ENCODE results near the gene WNT9A.
"Not testable (repeated sequence)": the region's sequence is repeated elsewhere in the genome, so short reads cannot be mapped to it uniquely, and the experiment has no call there.

WNT9A gene

DNA sequence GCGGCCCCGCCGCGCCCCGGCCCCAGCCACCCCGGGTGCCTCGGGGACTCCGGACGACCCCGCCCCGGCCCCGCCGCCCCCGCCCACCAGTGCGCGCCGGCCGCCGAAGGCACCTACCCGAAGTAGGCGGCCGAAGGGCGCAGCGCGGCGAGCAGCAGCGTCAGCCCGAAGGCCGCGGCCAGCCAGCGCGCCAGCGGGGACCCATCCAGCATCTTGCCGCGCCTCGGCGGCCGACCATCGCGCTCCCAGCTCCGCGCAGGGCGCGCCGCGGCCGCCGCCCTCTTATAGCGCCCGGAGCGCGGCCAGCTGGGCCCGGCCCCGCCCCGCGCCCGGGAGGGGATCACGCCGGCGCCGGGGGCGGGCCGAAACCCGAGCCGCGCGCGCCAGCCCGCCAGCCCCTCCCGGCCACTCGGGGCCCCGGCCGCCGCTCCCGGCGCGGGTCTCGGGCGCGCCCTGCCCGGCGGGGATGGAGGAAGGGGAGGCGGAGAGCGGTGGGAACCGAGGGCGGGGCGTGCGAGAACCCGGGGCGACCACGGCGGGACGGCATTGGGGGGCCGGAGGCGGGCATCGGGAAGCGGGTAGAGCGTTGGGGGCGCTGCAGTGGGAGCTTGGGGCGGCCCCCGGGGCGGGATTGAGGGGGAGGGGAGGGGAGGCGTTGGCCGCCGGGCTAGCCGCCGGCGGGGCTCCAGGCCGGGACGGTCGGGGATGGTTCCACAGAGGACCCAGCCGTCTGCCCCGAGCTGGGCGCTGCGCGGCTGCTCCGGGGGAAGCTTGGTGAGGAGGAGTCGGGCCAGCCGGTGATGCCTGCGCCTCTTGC is at the start of gene WNT9A:
Gene WNT9A (minus strand): TSS at position 257 of the 817 bp plus-strand sequence. CDS start 45 bp downstream, at position 212.
- Histone ChIP-seq H3K4me1 (ENCODE audit: insufficient read depth, low read length) (peaks cover 4% of the 10 kb centered on the region; the same call in 1 of the 2 replicates), H3K27me3 (ENCODE audit: insufficient read depth, low read length) (peaks cover 45% of the 10 kb centered on the region), H3K9me3 (ENCODE audit: insufficient read depth, low read depth, low read length) (no peaks in the 10 kb centered on the region), H3K4me3 (ENCODE audit: low read length) (peak within 1 kb of the TSS; percentile 77), H3K9ac (ENCODE audit: low read depth, low read length) (peak within 1 kb of the TSS; percentile 29; the same call in 1 of the 2 replicates), H3K36me3 (ENCODE audit: insufficient read depth, low read depth, low read length) (no peaks in the 10 kb centered on the region), H3K27ac (ENCODE audit: low read length) (no peak within 1 kb of the TSS)

GRCh38 chr1:227996187-227996950 is 48.6 kb upstream of the WNT9A start:
- H3K27me3 ChIP-seq (ENCODE audit: insufficient read depth, low read length): peaks cover 42% of the 10 kb centered on the region
- no peaks in the 10 kb centered on the region; the same call in 1 of the 2 replicates for H3K9me3 ChIP-seq (ENCODE audit: insufficient read depth, low read depth, low read length)
- H3K27ac ChIP-seq (ENCODE audit: low read length): no peak overlapping the region
- no peaks in the 10 kb centered on the region for H3K4me1 ChIP-seq (ENCODE audit: insufficient read depth, low read length)
- H3K4me3 ChIP-seq (ENCODE audit: low read length): no peak overlapping the region
- H3K36me3 ChIP-seq (ENCODE audit: insufficient read depth, low read depth, low read length): no peaks in the 10 kb centered on the region
- no peak overlapping the region for H3K9ac ChIP-seq (ENCODE audit: low read depth, low read length)

DNA sequence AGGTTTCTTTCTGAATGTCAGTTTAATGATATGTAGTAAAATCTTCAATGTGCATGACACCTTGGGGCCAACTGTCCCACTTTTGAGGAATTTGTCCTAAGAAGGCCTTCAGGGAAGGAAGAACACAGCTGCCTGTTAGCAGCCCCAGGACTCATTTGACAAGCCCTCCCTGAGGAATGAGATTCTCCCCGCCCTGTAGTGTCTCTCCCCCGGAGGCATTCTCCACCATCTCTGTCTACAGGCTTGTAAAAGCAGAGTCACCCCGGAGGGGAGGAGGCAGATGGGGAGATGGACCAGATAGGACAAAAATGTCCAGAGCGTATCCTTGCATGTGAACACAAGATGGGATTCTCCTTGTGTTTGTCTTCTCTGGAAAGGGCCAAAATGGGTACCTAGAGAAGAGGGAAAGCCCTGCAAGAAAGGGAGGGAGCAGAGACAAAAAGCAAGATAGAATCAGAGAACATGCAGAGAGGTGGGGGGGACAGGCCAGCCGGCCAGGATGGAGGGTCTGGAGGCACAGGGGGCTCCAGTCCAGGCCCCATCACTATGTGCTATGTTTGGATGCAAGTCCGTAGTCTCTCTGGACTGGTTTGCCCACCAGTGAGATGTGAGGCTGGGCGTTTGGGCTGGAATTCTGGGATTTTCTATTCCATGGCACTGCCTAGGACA is 47.0 kb upstream of the WNT9A start:
- Histone ChIP-seq H3K4me3 (ENCODE audit: low read length) (no peak overlapping the region), H3K4me1 (ENCODE audit: insufficient read depth, low read length) (no peaks in the 10 kb centered on the region), H3K36me3 (ENCODE audit: insufficient read depth, low read depth, low read length) (no peaks in the 10 kb centered on the region), H3K9ac (ENCODE audit: low read depth, low read length) (no peak overlapping the region), H3K9me3 (ENCODE audit: insufficient read depth, low read depth, low read length) (no peaks in the 10 kb centered on the region; the same call in 1 of the 2 replicates), H3K27me3 (ENCODE audit: insufficient read depth, low read length) (peaks cover 26% of the 10 kb centered on the region; the same call in 1 of the 2 replicates), H3K27ac (ENCODE audit: low read length) (no peak overlapping the region)

DNA sequence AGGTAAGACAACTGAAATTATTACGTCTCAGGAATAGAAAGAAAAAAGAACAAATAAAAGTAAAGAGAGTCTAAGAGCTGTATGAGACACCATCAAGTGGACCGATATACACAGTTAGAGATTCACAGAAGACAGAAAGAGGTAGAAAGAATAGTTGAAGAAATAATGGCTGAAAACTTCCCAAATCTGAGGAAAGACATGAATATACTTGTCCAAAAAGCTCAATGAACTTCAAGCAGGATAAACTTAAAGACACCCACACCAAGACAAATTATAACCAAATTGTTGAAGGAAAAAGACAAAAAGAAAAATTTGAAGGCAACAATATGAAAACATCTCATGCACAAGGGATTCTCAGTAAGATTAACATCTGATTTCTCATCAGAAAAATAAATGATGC is 39.4 kb upstream of the WNT9A start:
- no peaks in the 10 kb centered on the region; the same call in 1 of the 2 replicates for H3K9me3 ChIP-seq (ENCODE audit: insufficient read depth, low read depth, low read length)
- no peak overlapping the region for H3K4me3 ChIP-seq (ENCODE audit: low read length)
- no peaks in the 10 kb centered on the region for H3K4me1 ChIP-seq (ENCODE audit: insufficient read depth, low read length)
- H3K27me3 ChIP-seq (ENCODE audit: insufficient read depth, low read length): 0 out of 2 replicates have a peak, but pooled peaks cover 13% of the 10 kb centered on the region
- H3K27ac ChIP-seq (ENCODE audit: low read length): no peak overlapping the region
- no peak overlapping the region for H3K9ac ChIP-seq (ENCODE audit: low read depth, low read length)
- no peaks in the 10 kb centered on the region for H3K36me3 ChIP-seq (ENCODE audit: insufficient read depth, low read depth, low read length)

DNA sequence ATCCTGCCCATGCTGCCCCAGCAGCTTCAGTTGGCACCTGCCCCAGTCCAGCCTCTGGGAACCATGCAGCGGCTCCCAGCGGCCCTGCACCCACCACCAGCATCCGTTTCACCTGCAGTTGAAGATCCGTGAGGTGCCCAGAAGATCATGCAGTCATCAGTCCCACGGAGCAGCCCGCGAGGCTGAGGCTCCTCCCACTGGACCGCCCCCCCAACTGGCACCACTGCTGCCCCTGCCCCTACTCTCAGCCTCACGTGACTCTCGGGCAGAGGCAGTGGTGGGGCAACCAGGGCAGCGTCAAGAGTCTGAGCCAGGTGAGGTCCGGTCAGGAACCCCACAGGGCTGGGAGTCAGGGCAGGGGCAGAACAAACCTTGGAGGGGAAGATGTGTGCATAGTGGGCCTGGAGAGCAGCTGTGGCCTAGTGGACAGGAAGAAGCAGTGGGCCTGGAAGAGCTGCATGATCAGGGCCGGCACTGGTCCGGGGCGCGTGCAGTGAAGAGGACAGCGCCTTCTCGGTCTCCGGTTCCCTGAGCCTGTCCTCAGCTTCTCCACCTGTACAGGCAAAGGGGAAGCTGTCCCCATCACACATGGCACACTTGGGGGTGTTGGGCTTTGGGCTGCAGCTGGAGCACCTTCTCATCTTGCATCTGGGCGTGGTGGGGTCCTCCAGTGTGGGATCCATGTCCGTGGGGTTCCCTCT is 28.0 kb upstream of the WNT9A start:
- not testable (repeated sequence) for H3K27me3 ChIP-seq (ENCODE audit: insufficient read depth, low read length); H3K9ac ChIP-seq (ENCODE audit: low read depth, low read length); H3K4me3 ChIP-seq (ENCODE audit: low read length); H3K9me3 ChIP-seq (ENCODE audit: insufficient read depth, low read depth, low read length); H3K4me1 ChIP-seq (ENCODE audit: insufficient read depth, low read length); H3K27ac ChIP-seq (ENCODE audit: low read length); H3K36me3 ChIP-seq (ENCODE audit: insufficient read depth, low read depth, low read length)

GRCh38 chr1:227973724-227974288 is 26.1 kb upstream of the WNT9A start:
- H3K9ac ChIP-seq (ENCODE audit: low read depth, low read length); H3K36me3 ChIP-seq (ENCODE audit: insufficient read depth, low read depth, low read length); H3K27ac ChIP-seq (ENCODE audit: low read length); H3K27me3 ChIP-seq (ENCODE audit: insufficient read depth, low read length); H3K4me3 ChIP-seq (ENCODE audit: low read length); H3K9me3 ChIP-seq (ENCODE audit: insufficient read depth, low read depth, low read length); H3K4me1 ChIP-seq (ENCODE audit: insufficient read depth, low read length): not testable (repeated sequence)

DNA sequence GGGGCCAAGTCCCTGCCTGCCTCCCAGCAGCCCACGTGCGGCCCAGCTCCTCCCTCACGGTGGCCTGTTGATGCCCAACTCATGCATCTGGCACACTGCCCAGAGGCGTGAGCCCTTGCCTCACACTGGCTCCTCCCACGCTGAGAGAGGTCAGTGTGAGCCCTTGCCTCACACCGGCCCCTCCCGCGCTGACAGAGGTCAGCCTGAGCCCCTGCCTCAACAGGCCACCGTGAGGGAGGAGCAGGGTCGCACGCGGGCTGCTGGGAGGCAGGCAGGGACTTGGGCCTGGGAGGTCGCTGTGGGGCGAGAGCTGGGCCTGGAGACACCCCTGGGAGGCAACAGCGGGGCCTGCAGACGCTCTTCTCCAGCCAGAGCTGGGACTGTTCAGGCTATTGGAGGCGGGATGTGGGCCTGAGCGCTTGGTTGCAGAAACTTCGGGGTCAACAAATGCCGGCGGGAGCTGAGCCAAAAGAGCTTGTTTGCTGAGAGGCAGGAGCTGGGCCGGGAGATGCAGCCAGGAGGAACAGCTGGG is 25.2 kb upstream of the WNT9A start:
- not testable (repeated sequence) for H3K9me3 ChIP-seq (ENCODE audit: insufficient read depth, low read depth, low read length); H3K36me3 ChIP-seq (ENCODE audit: insufficient read depth, low read depth, low read length); H3K4me1 ChIP-seq (ENCODE audit: insufficient read depth, low read length); H3K27ac ChIP-seq (ENCODE audit: low read length); H3K4me3 ChIP-seq (ENCODE audit: low read length); H3K9ac ChIP-seq (ENCODE audit: low read depth, low read length); H3K27me3 ChIP-seq (ENCODE audit: insufficient read depth, low read length)

DNA sequence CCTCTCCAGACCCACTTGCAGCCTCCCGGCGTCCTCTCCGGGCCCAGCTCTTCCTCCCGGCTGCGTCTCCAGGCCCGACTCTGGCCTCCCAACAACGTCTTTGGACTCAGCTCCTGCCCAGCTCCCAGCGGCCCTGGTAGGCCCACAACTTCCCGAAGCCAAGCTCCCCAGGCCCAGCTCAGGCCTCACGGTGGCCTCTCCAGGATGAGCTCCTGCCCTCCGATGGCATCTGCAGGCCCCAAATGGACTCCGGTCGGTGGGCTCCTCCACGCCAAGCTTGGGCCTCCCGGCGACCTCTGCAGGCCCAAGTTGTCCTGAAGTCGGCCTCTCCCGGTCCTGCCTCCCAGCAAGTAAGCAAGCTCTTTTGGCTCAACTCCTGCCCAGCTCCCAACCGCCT is 24.5 kb upstream of the WNT9A start:
- not testable (repeated sequence) for H3K27me3 ChIP-seq (ENCODE audit: insufficient read depth, low read length); H3K4me3 ChIP-seq (ENCODE audit: low read length); H3K9ac ChIP-seq (ENCODE audit: low read depth, low read length); H3K9me3 ChIP-seq (ENCODE audit: insufficient read depth, low read depth, low read length); H3K36me3 ChIP-seq (ENCODE audit: insufficient read depth, low read depth, low read length); H3K4me1 ChIP-seq (ENCODE audit: insufficient read depth, low read length); H3K27ac ChIP-seq (ENCODE audit: low read length)

- not testable (repeated sequence) for H3K4me1 ChIP-seq (ENCODE audit: insufficient read depth, low read length); H3K27me3 ChIP-seq (ENCODE audit: insufficient read depth, low read length); H3K27ac ChIP-seq (ENCODE audit: low read length); H3K9me3 ChIP-seq (ENCODE audit: insufficient read depth, low read depth, low read length); H3K9ac ChIP-seq (ENCODE audit: low read depth, low read length); H3K4me3 ChIP-seq (ENCODE audit: low read length); H3K36me3 ChIP-seq (ENCODE audit: insufficient read depth, low read depth, low read length)
Observed at GRCh38 chr1:227971643-227972282, 24.0 kb upstream of the WNT9A start.

GRCh38 chr1:227971216-227971615 is 23.5 kb upstream of the WNT9A start:
- not testable (repeated sequence) for H3K36me3 ChIP-seq (ENCODE audit: insufficient read depth, low read depth, low read length); H3K9me3 ChIP-seq (ENCODE audit: insufficient read depth, low read depth, low read length); H3K4me1 ChIP-seq (ENCODE audit: insufficient read depth, low read length); H3K27me3 ChIP-seq (ENCODE audit: insufficient read depth, low read length); H3K9ac ChIP-seq (ENCODE audit: low read depth, low read length); H3K4me3 ChIP-seq (ENCODE audit: low read length); H3K27ac ChIP-seq (ENCODE audit: low read length)

Measured in iPS-20b (cell line).